Liver (tissue), 9 donors: ENCODE data around the gene RELT. TPM values are rescaled to one million over a fixed set of nuclear protein-coding genes. Genes with fewer than 3 reads are reported as not detected.
"Not testable (repeated sequence)": the region's sequence is repeated elsewhere in the genome, so short reads cannot be mapped to it uniquely, and the experiment has no call there.

Experiments used
- DNase-seq: peaks from one replicate; pipeline ENCODE4 v3.0.0-alpha.2; 2017; ENCODE audit warnings: low spot score
- H3K27ac ChIP-seq, 2 donors: one replicate each; pipeline ENCODE4 v1.7.0; 2013; ENCODE audit warnings: inconsistent platforms in 2 of 2, low read length in 2 of 2, control low read depth in 1 of 2, low read depth in 1 of 2, mild to moderate bottlenecking in 1 of 2
- H3K27me3 ChIP-seq, 4 donors: one replicate each; pipeline versions ENCODE4 v1.6.1 to v1.7.0; 2013; ENCODE audit warnings: low read length in 3 of 4, inconsistent platforms in 1 of 4, mild to moderate bottlenecking in 1 of 4, moderate library complexity in 1 of 4; ENCODE audit not compliant: control insufficient read depth in 4 of 4, insufficient read depth in 4 of 4
- H3K36me3 ChIP-seq, 4 donors: one replicate each; pipeline versions ENCODE4 v1.6.1 to v1.7.0; 2013; ENCODE audit warnings: low read length in 3 of 4, mild to moderate bottlenecking in 3 of 4, low read depth in 1 of 4, moderate library complexity in 1 of 4; ENCODE audit not compliant: control insufficient read depth in 4 of 4, insufficient read depth in 3 of 4
- H3K4me1 ChIP-seq, 4 donors: one replicate each; pipeline versions ENCODE4 v1.6.1 to v1.7.0; 2013; ENCODE audit warnings: low read length in 3 of 4, mild to moderate bottlenecking in 3 of 4, moderate library complexity in 1 of 4; ENCODE audit not compliant: control insufficient read depth in 4 of 4, insufficient read depth in 4 of 4
- H3K4me3 ChIP-seq, 3 donors: one replicate each; pipeline versions ENCODE4 v1.6.1 to v1.7.0; 2013; ENCODE audit warnings: low read length in 3 of 3, control low read depth in 1 of 3, low read depth in 1 of 3, mild to moderate bottlenecking in 1 of 3
- H3K9ac ChIP-seq, 2 donors: one replicate each; pipeline ENCODE4 v1.7.0; 2013; ENCODE audit warnings: low read length in 2 of 2, mild to moderate bottlenecking in 2 of 2, moderate library complexity in 2 of 2, control low read depth in 1 of 2, low read depth in 1 of 2
- H3K9me3 ChIP-seq, 4 donors: one replicate each; pipeline versions ENCODE4 v1.6.1 to v1.7.0; 2013; ENCODE audit warnings: low read length in 3 of 4; ENCODE audit not compliant: control insufficient read depth in 4 of 4
- EGR1 ChIP-seq, 2 donors: IDR thresholded peaks; 2 replicates each; pipeline ENCODE4 v1.6.1; 2016 to 2018; ENCODE audit warnings: antibody characterized with exemption in 2 of 2, low read depth in 2 of 2
- FOXA1 ChIP-seq: IDR thresholded peaks from 2 replicates; pipeline ENCODE4 v1.6.1; 2016; ENCODE audit warnings: antibody characterized with exemption
- FOXA2 ChIP-seq: IDR thresholded peaks from 2 replicates; pipeline ENCODE4 v1.6.1; 2016; ENCODE audit warnings: antibody characterized with exemption
- GABPA ChIP-seq, 2 donors: IDR thresholded peaks in 1 of 2; conservative IDR thresholded peaks in 1 of 2; 2 replicates each; pipeline ENCODE4 v1.6.1; 2016; ENCODE audit warnings: antibody characterized with exemption in 2 of 2, mild to moderate bottlenecking in 1 of 2, moderate library complexity in 1 of 2
- HNF4A ChIP-seq, 2 donors: conservative IDR thresholded peaks; 2 replicates each; pipeline ENCODE4 v1.6.1; 2016; ENCODE audit warnings: antibody characterized with exemption in 2 of 2, mild to moderate bottlenecking in 2 of 2
- HNF4G ChIP-seq: IDR thresholded peaks from 2 replicates; pipeline ENCODE4 v1.6.1; 2016; ENCODE audit warnings: antibody characterized with exemption
- JUND ChIP-seq, 2 donors: IDR thresholded peaks; 2 replicates each; pipeline ENCODE4 v1.6.1; 2016; ENCODE audit warnings: antibody characterized with exemption in 2 of 2
- MAX ChIP-seq: IDR thresholded peaks from 2 replicates; pipeline ENCODE4 v1.6.1; 2016; ENCODE audit warnings: antibody characterized with exemption
- NR2F2 ChIP-seq: IDR thresholded peaks from 2 replicates; pipeline ENCODE4 v1.6.1; 2016; ENCODE audit warnings: antibody characterized with exemption
- RAD21 ChIP-seq, 2 donors: IDR thresholded peaks; 2 replicates each; pipeline ENCODE4 v1.6.1; 2016; ENCODE audit warnings: antibody characterized with exemption in 2 of 2, mild to moderate bottlenecking in 2 of 2
- RXRA ChIP-seq, 2 donors: IDR thresholded peaks; 2 replicates each; pipeline ENCODE4 v1.6.1; 2017 to 2018; ENCODE audit warnings: antibody characterized with exemption in 2 of 2, mild to moderate bottlenecking in 1 of 2
- SP1 ChIP-seq: IDR thresholded peaks from 2 replicates; pipeline ENCODE4 v1.6.1; 2018; ENCODE audit warnings: antibody characterized with exemption, mild to moderate bottlenecking
- TAF1 ChIP-seq: conservative IDR thresholded peaks from 2 replicates; pipeline ENCODE4 v1.6.1; 2016; ENCODE audit warnings: antibody characterized with exemption, mild to moderate bottlenecking
- YY1 ChIP-seq: IDR thresholded peaks from 2 replicates; pipeline ENCODE4 v1.6.1; 2016; ENCODE audit warnings: antibody characterized with exemption, mild to moderate bottlenecking
- WGBS: extraction: QIAGEN DNeasy Blood & Tissue Kit; methylation state at CpG from one replicate; pipeline ENCODE4 v1.1.7; 2013; 5-methylcytosine and 5-hydroxymethylcytosine counted together
- polyA plus RNA-seq, 2 donors: library from polyadenylated mRNA; stranded (reverse) in 1 of 2; unstranded in 1 of 2; fragments of 200-250 nt in 1 of 2; fragments of >200 nt in 1 of 2; fragmentation: Nextera tagmentation in 1 of 2; extraction: Ambion mirVana in 1 of 2; gene quantifications; one replicate each; pipeline versions ENCODE4 v1.2.1 to v1.2.3, GENCODE V29; 2013 to 2015
- total RNA-seq, 2 donors: library from RNA; depleted of rRNA; stranded (reverse); fragments of >200 nt; gene quantifications; one replicate each; pipeline ENCODE4 v1.2.3, GENCODE V29; 2014
- TF ChIP-seq, protein P1 (sequence below): IDR thresholded peaks from 2 replicates; pipeline ENCODE4 v1.6.1; 2016; ENCODE audit warnings: antibody characterized with exemption
- TF ChIP-seq, protein P2 (sequence below): IDR thresholded peaks from 2 replicates; pipeline ENCODE4 v1.6.1; 2016; ENCODE audit warnings: antibody characterized with exemption, mild to moderate bottlenecking
- TF ChIP-seq, protein P3 (sequence below): IDR thresholded peaks from 2 replicates; pipeline ENCODE4 v1.6.1; 2016; ENCODE audit warnings: antibody characterized with exemption
- TF ChIP-seq, protein P4 (sequence below): fragments of 150-350 bp; IDR thresholded peaks from 2 replicates; pipeline ENCODE4 v1.5.1; 2017; ENCODE audit warnings: improper control_type of control experiment, low read depth, low read length; ENCODE audit not compliant: missing input control
- donor health status: healthy.
- donor health status: healthy.
- donor health status: healthy.
- donor health status: healthy.
- donor health status: healthy.

The RELT gene
- total and polyA plus RNA-seq, 4 donors: 0.21 to 8.0 (median 2.3) TPM

DNA sequence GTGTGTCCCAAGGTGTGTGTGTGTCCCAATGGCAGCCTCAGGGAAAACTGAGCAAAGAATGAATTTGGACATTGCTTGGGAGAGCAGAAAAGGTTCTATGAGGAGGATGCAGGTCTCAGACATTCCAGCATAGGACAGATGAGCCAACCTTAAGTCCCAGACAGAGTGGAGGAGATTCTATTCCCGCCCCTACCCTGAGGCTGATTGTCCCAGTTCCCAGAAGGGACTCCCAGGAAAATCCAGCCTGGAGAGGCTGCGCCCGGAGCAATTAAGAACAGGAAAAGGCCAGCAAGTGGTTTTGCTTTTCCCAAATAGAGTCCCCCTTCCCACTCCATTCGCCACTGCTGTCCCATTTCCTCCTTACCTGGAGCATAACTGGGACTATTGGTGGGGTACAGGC lies 54.1 kb downstream of the RELT start:
- Histone ChIP-seq H3K27me3 (no peaks in the 10 kb centered on the region), H3K36me3 (peaks cover 0 to 2% (median 0%) of the 10 kb centered on the region in 4 donors), H3K9me3 (no peaks in the 10 kb centered on the region), H3K27ac (no peak overlapping the region), H3K4me1 (peaks cover 0 to 2% (median 0%) of the 10 kb centered on the region in 4 donors), H3K9ac (no peak overlapping the region), H3K4me3 (no peak overlapping the region)
- DNase-seq: no peak
- 96% methylated on average over 4 of the region's 4 CpGs for whole genome bisulfite sequencing
- TF ChIP-seq NR2F2 (no peak), EGR1 (IDR thresholded peaks at IDR 0.05; ENCODE audit: low read depth in 2 of 2) (no peak), FOXA2 (no peak), JUND (IDR thresholded peaks at IDR 0.05) (no peak), HNF4A (conservative IDR thresholded peaks at IDR 0.05) (no peak), FOXA1 (no peak)
- TF ChIP-seq, protein P1, sequence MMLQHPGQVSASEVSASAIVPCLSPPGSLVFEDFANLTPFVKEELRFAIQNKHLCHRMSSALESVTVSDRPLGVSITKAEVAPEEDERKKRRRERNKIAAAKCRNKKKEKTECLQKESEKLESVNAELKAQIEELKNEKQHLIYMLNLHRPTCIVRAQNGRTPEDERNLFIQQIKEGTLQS: no peak

GRCh38 chr11:73431396-73431795 lies 55.2 kb downstream of the RELT start:
- TF ChIP-seq FOXA1 (no peak), HNF4A (conservative IDR thresholded peaks at IDR 0.05) (no peak), RXRA (IDR thresholded peaks at IDR 0.05) (no peak), SP1 (no peak), TAF1 (no peak), NR2F2 (no peak), EGR1 (IDR thresholded peaks at IDR 0.05; ENCODE audit: low read depth in 2 of 2) (no peak), FOXA2 (no peak), JUND (IDR thresholded peaks at IDR 0.05) (no peak), MAX (no peak), RAD21 (IDR thresholded peaks at IDR 0.05) (no peak), GABPA (IDR thresholded peaks at IDR 0.05 in 1 of 2, conservative IDR thresholded peaks at IDR 0.05 in 1 of 2) (no peak), YY1 (no peak), HNF4G (no peak)
- TF ChIP-seq, protein P2, sequence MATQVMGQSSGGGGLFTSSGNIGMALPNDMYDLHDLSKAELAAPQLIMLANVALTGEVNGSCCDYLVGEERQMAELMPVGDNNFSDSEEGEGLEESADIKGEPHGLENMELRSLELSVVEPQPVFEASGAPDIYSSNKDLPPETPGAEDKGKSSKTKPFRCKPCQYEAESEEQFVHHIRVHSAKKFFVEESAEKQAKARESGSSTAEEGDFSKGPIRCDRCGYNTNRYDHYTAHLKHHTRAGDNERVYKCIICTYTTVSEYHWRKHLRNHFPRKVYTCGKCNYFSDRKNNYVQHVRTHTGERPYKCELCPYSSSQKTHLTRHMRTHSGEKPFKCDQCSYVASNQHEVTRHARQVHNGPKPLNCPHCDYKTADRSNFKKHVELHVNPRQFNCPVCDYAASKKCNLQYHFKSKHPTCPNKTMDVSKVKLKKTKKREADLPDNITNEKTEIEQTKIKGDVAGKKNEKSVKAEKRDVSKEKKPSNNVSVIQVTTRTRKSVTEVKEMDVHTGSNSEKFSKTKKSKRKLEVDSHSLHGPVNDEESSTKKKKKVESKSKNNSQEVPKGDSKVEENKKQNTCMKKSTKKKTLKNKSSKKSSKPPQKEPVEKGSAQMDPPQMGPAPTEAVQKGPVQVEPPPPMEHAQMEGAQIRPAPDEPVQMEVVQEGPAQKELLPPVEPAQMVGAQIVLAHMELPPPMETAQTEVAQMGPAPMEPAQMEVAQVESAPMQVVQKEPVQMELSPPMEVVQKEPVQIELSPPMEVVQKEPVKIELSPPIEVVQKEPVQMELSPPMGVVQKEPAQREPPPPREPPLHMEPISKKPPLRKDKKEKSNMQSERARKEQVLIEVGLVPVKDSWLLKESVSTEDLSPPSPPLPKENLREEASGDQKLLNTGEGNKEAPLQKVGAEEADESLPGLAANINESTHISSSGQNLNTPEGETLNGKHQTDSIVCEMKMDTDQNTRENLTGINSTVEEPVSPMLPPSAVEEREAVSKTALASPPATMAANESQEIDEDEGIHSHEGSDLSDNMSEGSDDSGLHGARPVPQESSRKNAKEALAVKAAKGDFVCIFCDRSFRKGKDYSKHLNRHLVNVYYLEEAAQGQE: no peak
- TF ChIP-seq, protein P1: no peak
- TF ChIP-seq, protein P3, sequence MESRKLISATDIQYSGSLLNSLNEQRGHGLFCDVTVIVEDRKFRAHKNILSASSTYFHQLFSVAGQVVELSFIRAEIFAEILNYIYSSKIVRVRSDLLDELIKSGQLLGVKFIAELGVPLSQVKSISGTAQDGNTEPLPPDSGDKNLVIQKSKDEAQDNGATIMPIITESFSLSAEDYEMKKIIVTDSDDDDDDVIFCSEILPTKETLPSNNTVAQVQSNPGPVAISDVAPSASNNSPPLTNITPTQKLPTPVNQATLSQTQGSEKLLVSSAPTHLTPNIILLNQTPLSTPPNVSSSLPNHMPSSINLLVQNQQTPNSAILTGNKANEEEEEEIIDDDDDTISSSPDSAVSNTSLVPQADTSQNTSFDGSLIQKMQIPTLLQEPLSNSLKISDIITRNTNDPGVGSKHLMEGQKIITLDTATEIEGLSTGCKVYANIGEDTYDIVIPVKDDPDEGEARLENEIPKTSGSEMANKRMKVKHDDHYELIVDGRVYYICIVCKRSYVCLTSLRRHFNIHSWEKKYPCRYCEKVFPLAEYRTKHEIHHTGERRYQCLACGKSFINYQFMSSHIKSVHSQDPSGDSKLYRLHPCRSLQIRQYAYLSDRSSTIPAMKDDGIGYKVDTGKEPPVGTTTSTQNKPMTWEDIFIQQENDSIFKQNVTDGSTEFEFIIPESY: no peak
- TF ChIP-seq, protein P4, sequence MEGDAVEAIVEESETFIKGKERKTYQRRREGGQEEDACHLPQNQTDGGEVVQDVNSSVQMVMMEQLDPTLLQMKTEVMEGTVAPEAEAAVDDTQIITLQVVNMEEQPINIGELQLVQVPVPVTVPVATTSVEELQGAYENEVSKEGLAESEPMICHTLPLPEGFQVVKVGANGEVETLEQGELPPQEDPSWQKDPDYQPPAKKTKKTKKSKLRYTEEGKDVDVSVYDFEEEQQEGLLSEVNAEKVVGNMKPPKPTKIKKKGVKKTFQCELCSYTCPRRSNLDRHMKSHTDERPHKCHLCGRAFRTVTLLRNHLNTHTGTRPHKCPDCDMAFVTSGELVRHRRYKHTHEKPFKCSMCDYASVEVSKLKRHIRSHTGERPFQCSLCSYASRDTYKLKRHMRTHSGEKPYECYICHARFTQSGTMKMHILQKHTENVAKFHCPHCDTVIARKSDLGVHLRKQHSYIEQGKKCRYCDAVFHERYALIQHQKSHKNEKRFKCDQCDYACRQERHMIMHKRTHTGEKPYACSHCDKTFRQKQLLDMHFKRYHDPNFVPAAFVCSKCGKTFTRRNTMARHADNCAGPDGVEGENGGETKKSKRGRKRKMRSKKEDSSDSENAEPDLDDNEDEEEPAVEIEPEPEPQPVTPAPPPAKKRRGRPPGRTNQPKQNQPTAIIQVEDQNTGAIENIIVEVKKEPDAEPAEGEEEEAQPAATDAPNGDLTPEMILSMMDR: no peak
- H3K4me3 ChIP-seq: no peak overlapping the region
- peaks cover 0 to 2% (median 0%) of the 10 kb centered on the region in 4 donors for H3K4me1 ChIP-seq
- 88% methylated on average over 5 of the region's 5 CpGs for WGBS
- DNase-seq: no peak
- peaks cover 0 to 2% (median 0%) of the 10 kb centered on the region in 4 donors for H3K36me3 ChIP-seq
- no peak overlapping the region for H3K9ac ChIP-seq
- H3K27ac ChIP-seq: no peak overlapping the region
- no peaks in the 10 kb centered on the region for H3K27me3 ChIP-seq
- no peaks in the 10 kb centered on the region for H3K9me3 ChIP-seq

DNA sequence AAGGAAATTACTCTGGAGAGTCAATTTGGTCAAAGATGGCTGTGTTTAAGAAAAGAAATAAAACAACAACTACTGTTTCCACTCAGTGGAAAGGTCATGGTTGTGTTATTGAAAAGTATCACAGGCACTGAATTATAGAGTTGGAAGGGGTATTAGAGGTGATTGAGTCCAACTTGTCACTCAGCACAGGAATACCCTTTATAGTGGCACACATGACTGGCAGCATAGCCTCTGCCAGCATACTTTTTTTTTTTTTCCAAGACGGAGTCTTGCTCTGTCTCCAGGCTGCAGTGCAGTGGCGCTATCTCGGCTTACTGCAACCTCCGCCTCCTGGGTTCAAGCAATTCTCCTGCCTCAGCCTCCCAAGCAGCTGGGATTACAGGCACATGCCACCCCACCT lies 60.7 kb downstream of the RELT start:
- H3K9me3 ChIP-seq, DNase-seq, H3K9ac ChIP-seq, H3K36me3 ChIP-seq, H3K27me3 ChIP-seq, H3K27ac ChIP-seq, H3K4me3 ChIP-seq: not testable (repeated sequence)
- WGBS: 97% methylated on average over 4 of the region's 4 CpGs
- H3K4me1 ChIP-seq: peaks cover 0 to 12% (median 9%) of the 10 kb centered on the region in 4 donors
